Endothelial cell of umbilical vein (primary cell): ENCODE measurements around the gene CCDC186. TPM values are rescaled to one million over a fixed set of nuclear protein-coding genes. Genes with fewer than 3 reads are reported as not detected.

Experiments
- BruUV-seq: library from RNA; stranded (reverse); fragments of 400-500 nt; replicated peaks from 2 replicates; lab custom pipeline; 2021; lab: Mats Ljungman, UMichigan
- CTCF ChIA-PET: fragments of 300-600, 350-600 bp; sonication (Branson Sonifier 250); formaldehyde crosslinking; loops from one replicate; lab custom pipeline; 2021; ENCODE audit warnings: antibody characterized with exemption, inconsistent platforms; lab: Charles Lee
- POLR2A ChIA-PET: fragments of 300-600, 350-600 bp; sonication (Branson Sonifier 250); formaldehyde crosslinking; loops from one replicate; lab custom pipeline; 2021; ENCODE audit warnings: antibody characterized with exemption, inconsistent platforms; lab: Charles Lee
- DNase-seq: peaks from one replicate; pipeline ENCODE4 v3.0.0-alpha.2; 2011; ENCODE audit warnings: low read depth, low spot score
- FAIRE-seq: peaks from 2 replicates; lab custom pipeline; 2011; peaks lifted over from hg19 to GRCh38; lab: Jason Lieb, UNC
- H2AFZ ChIP-seq: 2 replicates; pipeline ENCODE4 v1.6.0; 2012; ENCODE audit warnings: low read depth, low read length, control low read depth, inconsistent platforms
- H3K27ac ChIP-seq: 2 replicates; pipeline ENCODE4 v1.5.1; 2011; ENCODE audit warnings: low read depth, mild to moderate bottlenecking, control low read depth, low read length, moderate library complexity; ENCODE audit not compliant: insufficient read depth
- H3K27me3 ChIP-seq, 2 experiments: 2 replicates each; pipeline versions ENCODE4 v1.6.0 to v1.6.1; 2011; ENCODE audit warnings: low read length in 2 of 2, mixed read lengths in 1 of 2; ENCODE audit not compliant: control insufficient read depth in 2 of 2, insufficient read depth in 2 of 2
- H3K36me3 ChIP-seq, 2 experiments: 2 replicates in 1 of 2; 3 replicates in 1 of 2; pipeline ENCODE4 v1.5.1; 2011; ENCODE audit warnings: low read length in 2 of 2, mild to moderate bottlenecking in 1 of 2, moderate library complexity in 1 of 2; ENCODE audit not compliant: control insufficient read depth in 2 of 2, insufficient read depth in 2 of 2; ENCODE audit errors: extremely low read depth in 1 of 2
- H3K4me1 ChIP-seq: 3 replicates; pipeline ENCODE4 v1.5.1; 2011; ENCODE audit warnings: mild to moderate bottlenecking, low read length; ENCODE audit not compliant: control insufficient read depth, insufficient read depth; ENCODE audit errors: extremely low read depth
- H3K4me2 ChIP-seq: 2 replicates; pipeline ENCODE4 v1.6.1; 2011; ENCODE audit warnings: low read length, control low read depth, mixed read lengths; ENCODE audit not compliant: insufficient read depth
- H3K4me3 ChIP-seq, 3 experiments: fragments of 200-600 bp in 1 of 3; sonication (generic), shearing (Covaris generic) in 1 of 3; replicated peaks in 1 of 3; 2 replicates each; pipeline ENCODE4 v1.5.1; 2011 to 2016; ENCODE audit warnings: control low read depth in 3 of 3, low read length in 3 of 3, mild to moderate bottlenecking in 2 of 3, inconsistent platforms in 1 of 3, low read depth in 1 of 3, moderate library complexity in 1 of 3; ENCODE audit not compliant: insufficient read depth in 1 of 3
- H3K79me2 ChIP-seq: 2 replicates; pipeline ENCODE4 v1.6.0; 2012; ENCODE audit warnings: low read length, inconsistent platforms; ENCODE audit not compliant: control insufficient read depth, insufficient read depth
- H3K9ac ChIP-seq: replicated peaks from 2 replicates; pipeline ENCODE3; 2011; ENCODE audit warnings: low read length, control low read depth; ENCODE audit not compliant: insufficient read depth; ENCODE audit errors: extremely low read depth
- H3K9me1 ChIP-seq: replicated peaks from 3 replicates; pipeline ENCODE4 v1.6.0; 2011; ENCODE audit warnings: mild to moderate bottlenecking, low read length; ENCODE audit not compliant: control insufficient read depth, insufficient read depth; ENCODE audit errors: extremely low read depth
- H3K9me3 ChIP-seq: replicated peaks from 2 replicates; pipeline ENCODE4 v1.5.1; 2012; ENCODE audit warnings: low read length, inconsistent platforms; ENCODE audit not compliant: control insufficient read depth, insufficient read depth
- H4K20me1 ChIP-seq: replicated peaks from 2 replicates; pipeline ENCODE3; 2011; ENCODE audit warnings: mild to moderate bottlenecking, low read length; ENCODE audit not compliant: control insufficient read depth, insufficient read depth; ENCODE audit errors: extremely low read depth
- EZH2 ChIP-seq: IDR thresholded peaks from 2 replicates; pipeline ENCODE4 v1.6.1; 2012; ENCODE audit warnings: borderline replicate concordance, low read depth, mild to moderate bottlenecking, moderate library complexity, low read length, inconsistent platforms; ENCODE audit not compliant: severe bottlenecking
- FOS ChIP-seq: IDR thresholded peaks from 2 replicates; pipeline ENCODE4 v1.6.1; 2011; ENCODE audit warnings: mild to moderate bottlenecking, low read length, moderate library complexity, borderline replicate concordance; ENCODE audit not compliant: insufficient read depth
- GATA2 ChIP-seq: IDR thresholded peaks from 2 replicates; pipeline ENCODE4 v1.7.0; 2011; ENCODE audit warnings: low read depth, mild to moderate bottlenecking, moderate library complexity, mixed read lengths, low read length; ENCODE audit not compliant: insufficient read length, insufficient read depth
- JUN ChIP-seq: IDR thresholded peaks from 2 replicates; pipeline ENCODE4 v1.6.1; 2011; ENCODE audit warnings: borderline replicate concordance, low read depth; ENCODE audit not compliant: insufficient read length, insufficient read depth
- MYC ChIP-seq: IDR thresholded peaks from one replicate; pipeline ENCODE4 v1.6.1; 2011; ENCODE audit warnings: mild to moderate bottlenecking, low read depth, low read length
- POLR2A ChIP-seq: IDR thresholded peaks from 2 replicates; pipeline ENCODE4 v1.6.1; 2012; ENCODE audit warnings: low read depth, mild to moderate bottlenecking, control low read depth, low read length
- POLR2AphosphoS5 ChIP-seq: IDR thresholded peaks from 2 replicates; pipeline ENCODE4 v1.6.1; 2012; ENCODE audit warnings: low read depth, mild to moderate bottlenecking, control low read depth, low read length, moderate library complexity; ENCODE audit not compliant: insufficient read depth
- dilution Hi-C: fragments of 300-500 bp; cut with MboI; formaldehyde crosslinking; loops from one replicate; pipeline ENCODE4 v1.15.0; 2019; ENCODE audit warnings: low sequenced_read_pairs; ENCODE audit not compliant: extremely low pct_ligation_motif_present
- intact Hi-C: fragments of 100-400 bp; cut with micrococcal nuclease; formaldehyde crosslinking; loops from one replicate; pipeline ENCODE4 v1.10.0; 2022
- polyA plus RNA-seq, 4 experiments: library from polyadenylated mRNA; depleted of rRNA in 3 of 4; stranded (reverse) in 3 of 4; unstranded in 1 of 4; fragments of >200 nt; gene quantifications; 2 replicates each; pipeline versions ENCODE4 v1.2.1 to v1.2.3, GENCODE V29; 2011 to 2012; ENCODE audit warnings: missing spikeins in 1 of 4
- total RNA-seq: library from RNA; stranded (reverse); gene quantifications from 2 replicates; pipeline ENCODE4 v1.2.3, GENCODE V29; 2021
- TF ChIP-seq, protein P1 (sequence below), 2 donors: IDR thresholded peaks; 1 replicate in 1 of 2; 2 replicates in 1 of 2; pipeline ENCODE4 v1.5.1; 2011; ENCODE audit warnings: low read length in 2 of 2, mild to moderate bottlenecking in 2 of 2, moderate library complexity in 2 of 2, control low read depth in 1 of 2, inconsistent platforms in 1 of 2, low read depth in 1 of 2; ENCODE audit not compliant: insufficient read depth in 1 of 2; ENCODE audit errors: extremely low read depth in 1 of 2
- TF ChIP-seq, protein P2 (sequence below): IDR thresholded peaks from 2 replicates; pipeline ENCODE4 v1.6.1; 2011; ENCODE audit not compliant: insufficient read depth, insufficient read length

The CCDC186 gene
- total and polyA plus RNA-seq, 2 donors (not counting 3 experiments of a cell fraction or from before 2014, with no cell fraction given), result 1.8 to 13.4 TPM

DNA sequence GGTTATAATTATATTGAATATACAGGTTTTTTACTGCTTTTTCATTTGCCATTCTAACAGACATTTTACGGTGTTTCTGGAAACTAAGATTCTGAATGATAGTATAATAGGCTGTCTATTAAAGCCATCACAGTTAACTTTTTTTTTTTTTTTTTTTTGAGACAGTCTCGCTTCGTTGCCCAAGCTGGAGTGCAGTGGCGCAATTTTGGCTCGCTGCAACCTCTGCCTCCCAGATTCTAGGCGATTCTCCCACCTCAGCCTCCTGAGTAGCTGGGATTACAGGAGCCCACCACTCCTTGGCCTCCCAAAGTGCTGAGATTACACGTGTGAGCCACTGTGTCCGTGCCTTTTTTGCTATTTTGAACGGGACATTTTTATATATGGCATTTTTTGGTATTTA, 9.6 kb upstream of the CCDC186 start:
- CTCF ChIA-PET, result no interaction called here
- BruUV-seq, result no TSS peak

More for the DNA sequence above, 9.6 kb upstream of the CCDC186 start:
- Histone ChIP-seq H3K27ac (no peak overlapping the region), H4K20me1 (no peaks in the 10 kb centered on the region), H3K4me3 (no peak overlapping the region), H3K27me3 (peaks cover 0 to 2% of the 10 kb centered on the region in 2 experiments), H3K4me1 (no peaks in the 10 kb centered on the region), H3K36me3 (no peaks in the 10 kb centered on the region), H3K9ac (no peak overlapping the region), H3K79me2 (no peaks in the 10 kb centered on the region), H3K4me2 (no peak overlapping the region), H3K9me3 (no peaks in the 10 kb centered on the region), H3K9me1 (no peaks in the 10 kb centered on the region), H2AFZ (no peak overlapping the region)
- TF ChIP-seq EZH2, result no peak
- TF ChIP-seq JUN, result no peak
- TF ChIP-seq, protein P1, sequence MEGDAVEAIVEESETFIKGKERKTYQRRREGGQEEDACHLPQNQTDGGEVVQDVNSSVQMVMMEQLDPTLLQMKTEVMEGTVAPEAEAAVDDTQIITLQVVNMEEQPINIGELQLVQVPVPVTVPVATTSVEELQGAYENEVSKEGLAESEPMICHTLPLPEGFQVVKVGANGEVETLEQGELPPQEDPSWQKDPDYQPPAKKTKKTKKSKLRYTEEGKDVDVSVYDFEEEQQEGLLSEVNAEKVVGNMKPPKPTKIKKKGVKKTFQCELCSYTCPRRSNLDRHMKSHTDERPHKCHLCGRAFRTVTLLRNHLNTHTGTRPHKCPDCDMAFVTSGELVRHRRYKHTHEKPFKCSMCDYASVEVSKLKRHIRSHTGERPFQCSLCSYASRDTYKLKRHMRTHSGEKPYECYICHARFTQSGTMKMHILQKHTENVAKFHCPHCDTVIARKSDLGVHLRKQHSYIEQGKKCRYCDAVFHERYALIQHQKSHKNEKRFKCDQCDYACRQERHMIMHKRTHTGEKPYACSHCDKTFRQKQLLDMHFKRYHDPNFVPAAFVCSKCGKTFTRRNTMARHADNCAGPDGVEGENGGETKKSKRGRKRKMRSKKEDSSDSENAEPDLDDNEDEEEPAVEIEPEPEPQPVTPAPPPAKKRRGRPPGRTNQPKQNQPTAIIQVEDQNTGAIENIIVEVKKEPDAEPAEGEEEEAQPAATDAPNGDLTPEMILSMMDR (IDR thresholded peaks at IDR 0.05; ENCODE audit: extremely low read depth in 1 of 2, insufficient read depth in 1 of 2, low read depth in 1 of 2, low read length in 2 of 2), result no peak
- no peak for TF ChIP-seq GATA2
- TF ChIP-seq POLR2AphosphoS5, result no peak
- TF ChIP-seq MYC, result no peak
- TF ChIP-seq POLR2A, result no peak
- TF ChIP-seq, protein P2, sequence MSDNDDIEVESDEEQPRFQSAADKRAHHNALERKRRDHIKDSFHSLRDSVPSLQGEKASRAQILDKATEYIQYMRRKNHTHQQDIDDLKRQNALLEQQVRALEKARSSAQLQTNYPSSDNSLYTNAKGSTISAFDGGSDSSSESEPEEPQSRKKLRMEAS, result no peak
- no peak for TF ChIP-seq FOS
- POLR2A ChIA-PET, result no interaction called here
- FAIRE-seq, result no peak
- DNase-seq, result no peak
- dilution Hi-C loops (no loop called here), intact Hi-C loops (no loop called here)
